BLaER1 (cell line): Measurements from ENCODE around the gene RNF138.
A peak's percentile ranks its signal among the peaks of the same experiment; 100 is the strongest.

ENCODE experiments used
- H3K27ac ChIP-seq: shearing (Covaris generic); formaldehyde crosslinking; 2 replicates; pipeline ENCODE4 v1.8.1; 2022
- H3K27me3 ChIP-seq: shearing (Covaris generic); formaldehyde crosslinking; 2 replicates; pipeline ENCODE4 v1.8.1; 2022
- H3K36me3 ChIP-seq: shearing (Covaris generic); formaldehyde crosslinking; 2 replicates; pipeline ENCODE4 v1.8.1; 2022
- H3K4me1 ChIP-seq: shearing (Covaris generic); formaldehyde crosslinking; 2 replicates; pipeline ENCODE4 v1.8.1; 2022
- H3K4me2 ChIP-seq: shearing (Covaris generic); formaldehyde crosslinking; 2 replicates; pipeline ENCODE4 v1.8.1; 2022
- H3K4me3 ChIP-seq: shearing (Covaris generic); formaldehyde crosslinking; 2 replicates; pipeline ENCODE4 v1.8.1; 2022
- H3K9ac ChIP-seq: shearing (Covaris generic); formaldehyde crosslinking; 2 replicates; pipeline ENCODE4 v1.8.1; 2022
- H3K9me3 ChIP-seq: shearing (Covaris generic); formaldehyde crosslinking; 2 replicates; pipeline ENCODE4 v1.8.1; 2022
- H4K20me1 ChIP-seq: shearing (Covaris generic); formaldehyde crosslinking; 2 replicates; pipeline ENCODE4 v1.8.1; 2022
- Cebpa-rat ChIP-seq: shearing (Covaris generic); IDR thresholded peaks from 2 replicates; pipeline ENCODE4 v1.8.1; 2022

RNF138 gene

DNA sequence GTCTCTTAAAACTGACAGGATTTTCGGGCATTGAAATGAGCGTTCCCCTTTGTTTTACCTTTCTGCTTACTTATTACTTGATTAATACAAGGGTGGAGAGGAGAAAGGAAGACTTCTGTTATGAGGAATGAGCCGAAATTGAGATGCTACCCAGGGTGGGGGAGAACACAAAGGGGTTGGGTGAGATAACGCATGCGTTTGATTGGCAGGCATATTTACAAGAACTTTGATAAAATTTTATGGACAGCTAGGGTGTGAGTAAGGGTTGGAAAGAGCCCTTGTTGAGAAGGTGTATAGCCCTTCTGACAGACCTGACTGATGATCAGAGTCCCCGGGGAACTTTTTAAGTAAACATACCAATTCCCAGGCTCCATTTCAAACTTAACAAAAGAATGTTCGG is 1.8 kb downstream of the RNF138 start:
- Histone ChIP-seq H3K9me3 (no peaks in the 10 kb centered on the region), H3K9ac (peak overlapping the region; percentile 97), H3K4me2 (peak overlapping the region; percentile 86), H3K27ac (peak overlapping the region; percentile 96), H3K4me3 (peak overlapping the region; percentile 98), H3K4me1 (peaks cover 57% of the 10 kb centered on the region), H3K27me3 (no peaks in the 10 kb centered on the region), H3K36me3 (peaks cover 35% of the 10 kb centered on the region), H4K20me1 (peaks cover 60% of the 10 kb centered on the region)
- no peak for TF ChIP-seq Cebpa-rat

DNA sequence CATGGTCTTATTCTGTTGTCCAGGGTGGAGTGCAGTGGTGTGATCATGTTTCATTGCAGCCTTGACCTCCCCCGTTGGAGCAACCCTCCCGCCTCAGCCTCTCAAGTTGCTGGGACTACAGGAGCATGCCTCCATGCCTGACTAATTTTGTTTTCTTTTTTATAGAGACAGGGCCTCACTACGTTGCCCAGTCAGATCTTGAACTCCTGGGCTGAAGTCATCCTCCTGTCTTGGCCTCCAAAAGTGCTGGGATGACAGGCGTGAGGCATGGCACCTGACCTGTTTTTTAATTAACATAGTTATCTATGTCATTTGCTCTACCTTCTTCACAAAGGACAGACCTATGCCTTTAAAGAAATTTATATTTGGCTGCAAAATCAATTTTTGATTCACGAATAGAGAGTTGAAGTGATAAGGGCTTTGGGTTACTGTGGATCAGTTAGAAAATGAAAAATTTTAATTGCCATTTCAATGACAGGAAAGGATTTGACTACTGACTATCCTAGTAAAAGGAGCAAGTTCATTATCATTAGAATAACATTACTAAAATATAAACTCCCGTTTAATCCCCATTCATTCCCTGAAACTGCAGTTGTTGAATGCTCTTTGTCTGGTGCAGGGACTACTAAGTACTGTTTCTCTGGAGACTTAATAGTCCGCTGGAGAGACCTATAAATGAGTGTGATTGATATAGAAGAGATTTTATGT is 3.7 kb downstream of the RNF138 start:
- H3K4me3 ChIP-seq, result no peak overlapping the region
- peaks cover 79% of the 10 kb centered on the region for H4K20me1 ChIP-seq
- H3K9ac ChIP-seq, result peak overlapping the region; percentile 36; the same call in 1 of the 2 replicates
- H3K27me3 ChIP-seq, result no peaks in the 10 kb centered on the region
- peaks cover 46% of the 10 kb centered on the region for H3K36me3 ChIP-seq
- no peak overlapping the region for H3K27ac ChIP-seq
- H3K4me2 ChIP-seq, result peak overlapping the region; percentile 86
- no peaks in the 10 kb centered on the region for H3K9me3 ChIP-seq
- peaks cover 69% of the 10 kb centered on the region for H3K4me1 ChIP-seq
- TF ChIP-seq Cebpa-rat, result no peak

DNA sequence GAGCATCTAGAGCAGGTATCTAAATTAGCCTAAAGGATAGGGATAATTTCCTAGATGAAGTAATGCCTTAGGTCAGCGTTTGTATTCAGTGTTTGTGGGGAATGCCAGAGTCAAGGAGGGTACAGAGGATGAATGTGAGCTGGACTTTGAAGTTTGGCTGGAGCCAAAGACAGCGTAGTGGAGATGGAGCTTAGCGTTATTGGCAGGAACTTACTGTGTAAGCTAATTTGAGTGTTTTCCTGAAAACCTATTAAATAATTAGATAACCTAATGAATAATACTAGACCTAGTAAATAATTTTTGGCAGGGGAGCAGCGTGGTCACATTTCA is 4.2 kb downstream of the RNF138 start:
- Histone ChIP-seq H3K36me3 (peaks cover 52% of the 10 kb centered on the region), H3K4me1 (peaks cover 67% of the 10 kb centered on the region), H3K27ac (no peak overlapping the region), H3K27me3 (no peaks in the 10 kb centered on the region), H3K4me3 (no peak overlapping the region), H3K9ac (no peak overlapping the region), H4K20me1 (peaks cover 84% of the 10 kb centered on the region), H3K9me3 (no peaks in the 10 kb centered on the region), H3K4me2 (peak overlapping the region; percentile 86)
- no peak for TF ChIP-seq Cebpa-rat

DNA sequence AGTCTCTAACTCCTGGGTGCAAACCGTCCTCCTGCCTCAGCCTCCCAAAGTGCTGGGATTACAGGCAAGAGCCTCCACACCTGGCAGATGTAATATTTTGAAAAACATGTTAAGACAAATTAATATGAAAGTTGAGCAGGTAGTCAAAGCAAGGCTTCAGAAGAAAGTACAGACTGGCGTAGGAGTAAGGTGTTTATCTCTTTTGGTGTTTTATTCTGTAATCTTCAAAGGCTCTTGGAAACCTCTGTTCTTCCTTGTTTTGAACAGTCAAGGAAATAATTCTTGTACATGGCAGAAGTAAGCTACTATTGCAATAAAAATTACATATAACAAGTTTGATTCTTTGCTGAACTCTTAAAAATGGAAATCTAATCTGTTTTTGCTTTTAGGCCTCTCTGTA is 5.3 kb downstream of the RNF138 start:
- Histone ChIP-seq H3K4me1 (peaks cover 60% of the 10 kb centered on the region), H3K36me3 (peaks cover 62% of the 10 kb centered on the region), H3K4me3 (no peak overlapping the region), H4K20me1 (peaks cover 95% of the 10 kb centered on the region), H3K9ac (0 out of 2 replicates have a peak overlapping the region, but pooled peaks have one; percentile 27), H3K27ac (no peak overlapping the region), H3K27me3 (no peaks in the 10 kb centered on the region), H3K4me2 (peak overlapping the region; percentile 86), H3K9me3 (no peaks in the 10 kb centered on the region)
- TF ChIP-seq Cebpa-rat, result no peak

DNA sequence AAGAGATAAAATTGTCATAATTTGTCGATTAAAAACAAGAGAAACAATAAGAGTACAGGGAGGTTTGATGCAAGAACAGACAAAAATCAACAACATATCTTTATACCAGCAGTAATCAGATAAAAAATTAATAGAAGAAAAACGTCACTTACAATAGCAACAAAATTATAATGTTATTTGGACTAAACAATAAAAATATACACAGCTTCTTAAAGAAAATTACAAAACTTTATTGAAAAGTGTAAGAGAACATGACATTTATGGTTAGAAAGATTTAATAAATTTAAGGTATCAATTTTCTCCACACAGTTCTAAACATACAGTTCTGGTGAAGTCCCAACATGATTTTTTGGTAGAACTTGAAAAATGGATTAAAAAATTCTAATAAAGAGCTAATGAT is 12.8 kb downstream of the RNF138 start:
- no peak overlapping the region for H3K9ac ChIP-seq
- peaks cover 83% of the 10 kb centered on the region for H3K36me3 ChIP-seq
- no peaks in the 10 kb centered on the region for H3K27me3 ChIP-seq
- no peak overlapping the region for H3K4me3 ChIP-seq
- H4K20me1 ChIP-seq, result peaks cover 100% of the 10 kb centered on the region
- no peak for TF ChIP-seq Cebpa-rat
- H3K27ac ChIP-seq, result no peak overlapping the region
- no peak overlapping the region for H3K4me2 ChIP-seq
- H3K9me3 ChIP-seq, result no peaks in the 10 kb centered on the region
- 0 out of 2 replicates have a peak, but pooled peaks cover 2% of the 10 kb centered on the region for H3K4me1 ChIP-seq

DNA sequence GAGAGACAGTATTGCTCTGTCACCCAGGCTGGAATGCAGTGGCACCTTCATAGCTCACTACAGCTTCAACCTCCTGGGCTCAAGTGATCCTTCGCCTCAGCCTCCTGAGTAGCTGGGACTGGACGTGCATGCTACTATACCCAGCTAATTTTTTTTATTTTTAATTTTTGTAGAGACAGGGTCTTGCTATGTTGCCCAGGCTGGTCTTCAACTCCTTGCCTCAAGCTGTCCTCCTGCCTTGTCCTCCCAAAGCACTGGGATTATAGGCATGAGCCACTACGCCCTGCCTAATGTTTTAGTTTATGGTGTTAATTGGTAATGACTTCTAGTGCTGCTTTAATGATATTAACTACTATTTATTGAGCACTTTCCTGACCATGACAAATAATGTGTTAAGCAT is 18.3 kb downstream of the RNF138 start:
- Histone ChIP-seq H4K20me1 (peaks cover 100% of the 10 kb centered on the region), H3K27me3 (no peaks in the 10 kb centered on the region), H3K4me3 (no peak overlapping the region), H3K27ac (no peak overlapping the region), H3K9ac (no peak overlapping the region), H3K9me3 (no peaks in the 10 kb centered on the region), H3K36me3 (peaks cover 80% of the 10 kb centered on the region), H3K4me2 (no peak overlapping the region), H3K4me1 (0 out of 2 replicates have a peak, but pooled peaks cover 6% of the 10 kb centered on the region)
- TF ChIP-seq Cebpa-rat, result no peak

DNA sequence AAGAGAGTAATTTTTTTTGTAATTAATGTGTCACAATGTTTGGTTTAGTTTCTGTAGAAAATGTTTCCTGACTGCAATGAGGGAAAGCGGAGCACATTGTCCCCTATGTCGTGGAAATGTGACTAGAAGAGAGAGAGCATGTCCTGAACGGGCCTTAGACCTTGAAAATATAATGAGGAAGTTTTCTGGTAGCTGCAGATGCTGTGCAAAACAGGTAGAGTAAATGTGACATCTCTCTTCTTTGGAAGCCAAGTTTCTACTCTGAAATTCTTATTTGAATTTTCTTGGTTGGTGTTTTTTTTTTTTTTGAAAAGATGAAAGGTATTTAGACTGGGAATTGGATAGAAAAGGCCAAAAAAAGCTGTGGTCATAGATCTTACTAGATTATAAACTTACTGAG is 20.0 kb downstream of the RNF138 start:
- Histone ChIP-seq H3K4me1 (0 out of 2 replicates have a peak, but pooled peaks cover 6% of the 10 kb centered on the region), H4K20me1 (peaks cover 100% of the 10 kb centered on the region), H3K27ac (no peak overlapping the region), H3K4me2 (no peak overlapping the region), H3K9me3 (no peaks in the 10 kb centered on the region), H3K9ac (no peak overlapping the region), H3K36me3 (peaks cover 87% of the 10 kb centered on the region), H3K27me3 (no peaks in the 10 kb centered on the region), H3K4me3 (no peak overlapping the region)
- TF ChIP-seq Cebpa-rat, result no peak

DNA sequence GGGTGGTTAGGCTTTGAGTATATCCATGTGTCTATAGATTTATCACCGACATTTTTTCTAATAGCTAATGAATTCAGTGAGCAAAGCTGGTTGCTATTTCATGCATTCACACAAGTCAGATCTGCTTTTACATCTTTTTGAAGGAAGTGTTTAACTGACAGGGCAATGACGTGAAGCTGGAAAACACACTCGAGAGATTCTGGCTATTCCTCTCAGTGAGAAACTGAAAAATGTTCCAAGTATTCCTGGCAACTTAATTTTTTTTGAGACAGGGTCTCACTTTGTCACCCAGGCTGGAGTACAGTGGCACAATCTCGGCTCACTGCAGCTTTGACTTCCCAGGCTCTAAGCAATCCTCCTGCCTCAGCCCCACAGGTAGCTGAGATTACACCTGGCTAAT is 21.2 kb downstream of the RNF138 start:
- Histone ChIP-seq H3K36me3 (peaks cover 87% of the 10 kb centered on the region), H3K4me2 (no peak overlapping the region)
- TF ChIP-seq Cebpa-rat, result no peak

DNA sequence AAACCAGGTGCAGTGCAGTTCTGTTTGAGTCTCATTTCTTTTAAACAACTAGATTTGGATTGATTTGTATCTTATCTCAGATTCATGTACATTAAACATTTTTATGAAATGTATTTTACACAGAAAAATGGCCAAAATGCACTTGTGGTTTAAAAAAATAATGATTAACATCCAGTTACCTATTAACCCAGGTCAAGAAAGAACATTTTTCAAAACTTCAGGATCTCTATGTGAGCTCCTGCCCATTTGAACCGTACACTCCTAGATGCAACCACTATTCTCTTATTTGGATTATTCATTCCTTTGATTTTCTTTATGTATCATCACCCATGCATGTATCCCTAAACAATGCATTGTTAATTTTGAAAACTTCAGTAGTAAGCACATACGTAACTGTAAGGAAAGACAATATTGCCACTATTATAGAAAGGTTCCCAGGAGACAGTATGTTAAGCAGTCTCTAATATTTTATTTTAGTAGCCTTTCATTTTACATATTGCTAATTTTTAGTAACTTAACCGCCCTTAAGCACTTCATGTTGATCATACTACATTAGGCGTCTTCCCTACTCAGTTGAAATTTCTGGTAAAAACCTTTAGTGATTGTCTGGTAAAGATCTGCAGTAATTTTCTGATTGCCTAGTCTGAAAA is 22.7 kb downstream of the RNF138 start:
- H3K4me1 ChIP-seq, result 0 out of 2 replicates have a peak, but pooled peaks cover 6% of the 10 kb centered on the region
- H3K9me3 ChIP-seq, result no peaks in the 10 kb centered on the region
- no peak overlapping the region for H3K27ac ChIP-seq
- H3K27me3 ChIP-seq, result no peaks in the 10 kb centered on the region
- no peak overlapping the region for H3K4me3 ChIP-seq
- H4K20me1 ChIP-seq, result peaks cover 100% of the 10 kb centered on the region
- no peak for TF ChIP-seq Cebpa-rat
- H3K9ac ChIP-seq, result no peak overlapping the region
- H3K4me2 ChIP-seq, result no peak overlapping the region
- peaks cover 86% of the 10 kb centered on the region for H3K36me3 ChIP-seq

More for the DNA sequence above, 21.2 kb downstream of the RNF138 start:
- Histone ChIP-seq H3K4me1 (0 out of 2 replicates have a peak, but pooled peaks cover 6% of the 10 kb centered on the region), H3K4me3 (no peak overlapping the region), H4K20me1 (peaks cover 100% of the 10 kb centered on the region), H3K9me3 (no peaks in the 10 kb centered on the region), H3K9ac (no peak overlapping the region), H3K27ac (no peak overlapping the region), H3K27me3 (no peaks in the 10 kb centered on the region)

DNA sequence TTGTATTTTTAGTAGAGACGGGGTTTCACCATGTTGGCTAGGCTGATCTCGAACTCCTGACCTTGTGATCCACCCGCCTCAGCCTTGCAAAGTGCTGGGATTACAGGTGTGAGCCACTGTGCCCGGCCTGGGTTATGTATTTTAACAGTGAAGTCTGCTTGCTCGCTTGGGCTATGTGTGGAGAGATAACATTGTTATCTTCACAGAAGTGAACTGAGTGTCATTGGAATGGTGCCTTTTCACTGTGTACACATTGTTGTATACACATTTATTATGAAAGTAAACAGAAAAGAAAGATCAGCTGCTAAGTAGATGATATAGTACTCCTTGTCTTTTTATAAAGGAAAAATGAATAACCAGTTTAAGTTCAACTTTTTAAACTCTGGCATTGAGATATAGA is 30.4 kb downstream of the RNF138 start:
- Histone ChIP-seq H3K4me1 (no peaks in the 10 kb centered on the region), H4K20me1 (peaks cover 73% of the 10 kb centered on the region), H3K9ac (no peak overlapping the region), H3K9me3 (no peaks in the 10 kb centered on the region), H3K27ac (no peak overlapping the region), H3K36me3 (peaks cover 87% of the 10 kb centered on the region), H3K27me3 (no peaks in the 10 kb centered on the region), H3K4me2 (no peak overlapping the region), H3K4me3 (no peak overlapping the region)
- no peak for TF ChIP-seq Cebpa-rat
